Activated CD4-positive, alpha-beta T cell treated with anti-CD3 and anti-CD28 coated beads, Interleukin-2, amount 10 ng/mL, durations not matched to agents 7 days and 5 days (primary cell): ENCODE data around the gene FAM193B. TPM values are rescaled to one million over a fixed set of nuclear protein-coding genes. Genes with fewer than 3 reads are reported as not detected.
"Not testable (repeated sequence)": the region's sequence is repeated elsewhere in the genome, so short reads cannot be mapped to it uniquely, and the experiment has no call there.

Experiments
- CTCF ChIA-PET: fragments of 350-600 bp; sonication (Branson Sonifier 250); formaldehyde crosslinking; loops from one replicate; lab custom pipeline; 2021; ENCODE audit warnings: antibody characterized with exemption; lab: Charles Lee
- POLR2A ChIA-PET: fragments of 350-600 bp; sonication (Branson Sonifier 250); formaldehyde crosslinking; loops from one replicate; lab custom pipeline; 2021; ENCODE audit warnings: antibody characterized with exemption; lab: Charles Lee
- DNase-seq: peaks from one replicate; pipeline ENCODE4 v3.0.0-alpha.2; 2020
- H3K27ac Mint-ChIP-seq: one replicate; pipeline ENCODE4 v1.8.0; 2021; ENCODE audit warnings: mild to moderate bottlenecking, moderate library complexity, mixed read lengths
- H3K27me3 Mint-ChIP-seq: one replicate; pipeline ENCODE4 v1.8.0; 2021; ENCODE audit warnings: mixed read lengths
- H3K36me3 Mint-ChIP-seq: one replicate; pipeline ENCODE4 v1.8.0; 2021; ENCODE audit warnings: low read depth, mixed read lengths
- H3K4me1 Mint-ChIP-seq: one replicate; pipeline ENCODE4 v1.8.0; 2021; ENCODE audit warnings: mixed read lengths
- H3K4me3 Mint-ChIP-seq: one replicate; pipeline ENCODE4 v1.8.0; 2021; ENCODE audit warnings: mild to moderate bottlenecking, moderate library complexity, mixed read lengths
- H3K9me3 Mint-ChIP-seq: one replicate; pipeline ENCODE4 v1.8.0; 2021; ENCODE audit warnings: mixed read lengths
- total RNA-seq, 2 experiments: library from RNA; stranded (reverse); gene quantifications; one replicate each; pipeline ENCODE4 v1.2.3, GENCODE V29; 2021

Gene FAM193B
- total RNA-seq, 2 experiments from 2014 or later, result 102 to 120 TPM

DNA sequence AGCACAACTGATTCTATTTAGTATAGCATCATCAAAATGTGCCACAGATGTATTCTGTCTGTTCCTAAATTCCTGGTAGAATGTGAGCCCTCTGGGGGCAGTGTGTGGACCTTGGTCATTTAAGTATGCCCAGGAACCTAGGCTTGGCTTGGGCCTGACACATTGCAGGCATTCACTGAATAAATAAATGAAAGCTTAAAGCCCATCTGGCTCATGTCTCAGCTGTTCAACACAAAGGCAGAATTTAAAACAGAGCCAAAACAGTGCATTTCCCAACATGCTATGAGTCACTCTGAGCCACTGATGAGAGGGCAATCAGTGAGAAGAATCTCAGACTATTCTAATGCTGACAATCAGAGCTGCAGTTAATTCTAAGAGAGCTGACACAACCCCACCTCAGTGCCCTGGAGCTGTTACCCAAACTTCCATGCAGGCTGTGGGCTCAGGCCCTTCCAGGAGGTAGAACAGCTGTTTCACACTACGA lies 8.1 kb downstream of the FAM193B start:
- peaks cover 7% of the 10 kb centered on the region for H3K4me1 Mint-ChIP-seq
- H3K4me3 Mint-ChIP-seq, result no peak overlapping the region
- DNase-seq, result no peak
- no peaks in the 10 kb centered on the region for H3K27me3 Mint-ChIP-seq
- no peak overlapping the region for H3K27ac Mint-ChIP-seq
- H3K36me3 Mint-ChIP-seq, result peaks cover 11% of the 10 kb centered on the region
- ChIA-PET POLR2A (no interaction called here), CTCF (interaction anchor here (0.7 to 1.8 kb wide), 5 partner anchors 10 to 258 kb away, joined by 3 to 9 read pairs (median 4); partner anchors contain the start of gene B4GALT7)
- no peaks in the 10 kb centered on the region for H3K9me3 Mint-ChIP-seq

DNA sequence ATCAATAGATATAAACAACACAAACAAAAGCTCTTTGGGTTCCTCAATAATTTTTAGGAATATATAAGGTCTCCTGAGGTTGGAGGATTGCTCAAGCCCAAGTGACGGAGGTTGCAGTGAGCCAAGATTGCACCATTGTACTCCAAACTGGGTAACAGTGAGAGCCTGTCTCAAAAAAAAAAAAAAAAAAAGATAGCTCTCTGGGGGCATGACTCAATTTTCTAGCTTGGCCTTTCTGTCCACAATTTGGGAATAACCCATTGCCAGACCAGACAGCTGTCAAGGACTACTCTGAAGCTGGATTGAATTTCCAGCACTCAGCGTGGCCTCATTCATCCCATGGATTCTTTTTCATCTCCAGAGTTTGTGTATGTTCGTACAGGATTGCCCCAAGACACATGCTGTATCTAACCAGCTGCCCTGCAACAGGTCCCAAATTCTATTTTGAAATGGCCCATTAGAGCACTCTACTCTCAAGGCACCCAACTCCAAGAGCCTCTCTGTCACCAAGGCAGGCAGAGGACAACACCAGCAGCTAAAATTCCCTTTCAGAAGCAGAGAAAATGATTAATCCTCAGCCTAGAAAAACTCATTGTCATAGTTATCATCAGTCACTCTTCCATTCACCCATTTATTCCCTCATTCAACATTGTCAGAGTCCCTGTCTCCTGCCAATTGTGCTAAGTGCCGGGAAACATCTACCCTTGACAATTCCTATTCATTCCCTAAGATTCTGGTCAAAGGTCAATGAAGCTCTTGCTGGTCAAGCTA lies 8.7 kb downstream of the FAM193B start:
- DNase-seq, result no peak
- H3K9me3 Mint-ChIP-seq, result no peaks in the 10 kb centered on the region
- CTCF ChIA-PET, result interaction anchor here (0.6 to 1.8 kb wide), 7 partner anchors 9 to 1407 kb away, joined by 3 to 9 read pairs (median 3); partner anchors contain the start of gene B4GALT7
- peaks cover 4% of the 10 kb centered on the region for H3K4me1 Mint-ChIP-seq
- peaks cover 10% of the 10 kb centered on the region for H3K36me3 Mint-ChIP-seq
- H3K4me3 Mint-ChIP-seq, result no peak overlapping the region
- no peaks in the 10 kb centered on the region for H3K27me3 Mint-ChIP-seq
- no peak overlapping the region for H3K27ac Mint-ChIP-seq
- POLR2A ChIA-PET, result no interaction called here

DNA sequence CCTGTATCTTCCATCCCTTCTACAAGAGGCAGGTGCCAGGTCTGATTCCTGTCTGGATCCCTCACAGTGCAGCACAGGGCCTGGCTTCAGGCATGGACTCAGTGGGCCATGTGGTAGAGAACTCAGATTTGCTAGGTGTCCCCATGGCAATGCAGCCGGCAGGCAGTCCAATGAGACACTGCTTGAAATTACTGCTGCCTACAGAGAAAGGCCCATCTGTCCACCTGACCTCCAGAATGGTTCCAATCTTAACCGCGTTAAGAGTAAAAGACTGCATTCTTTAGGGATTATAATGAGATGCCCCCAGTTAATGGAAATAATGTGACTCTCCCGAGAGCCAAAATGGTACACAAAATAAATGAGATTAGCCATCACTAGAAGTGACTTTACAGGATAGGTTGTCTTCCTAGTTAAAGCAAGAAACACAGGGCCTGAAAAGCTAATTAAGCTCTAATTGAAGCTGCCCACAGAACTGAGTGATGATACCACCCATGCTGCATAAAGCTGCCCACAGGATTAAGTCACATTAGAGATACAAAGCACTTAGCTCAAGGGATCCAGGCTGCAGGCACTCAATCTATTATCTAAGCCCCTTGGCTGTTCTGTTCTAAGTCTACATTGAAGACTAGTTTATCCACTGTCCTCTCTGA lies 11.4 kb downstream of the FAM193B start:
- Mint-ChIP-seq H3K36me3 (peaks cover 3% of the 10 kb centered on the region), H3K27ac (peak overlapping the region; percentile 55), H3K4me1 (peaks cover 2% of the 10 kb centered on the region), H3K9me3 (no peaks in the 10 kb centered on the region), H3K27me3 (no peaks in the 10 kb centered on the region), H3K4me3 (no peak overlapping the region)
- CTCF ChIA-PET, result interaction anchor here (1.5 to 2.2 kb wide), 2 partner anchors 11 to 152 kb away, joined by 3 to 6 read pairs; no protein-coding TSS in a partner anchor
- POLR2A ChIA-PET, result no interaction called here
- no peak for DNase-seq

DNA sequence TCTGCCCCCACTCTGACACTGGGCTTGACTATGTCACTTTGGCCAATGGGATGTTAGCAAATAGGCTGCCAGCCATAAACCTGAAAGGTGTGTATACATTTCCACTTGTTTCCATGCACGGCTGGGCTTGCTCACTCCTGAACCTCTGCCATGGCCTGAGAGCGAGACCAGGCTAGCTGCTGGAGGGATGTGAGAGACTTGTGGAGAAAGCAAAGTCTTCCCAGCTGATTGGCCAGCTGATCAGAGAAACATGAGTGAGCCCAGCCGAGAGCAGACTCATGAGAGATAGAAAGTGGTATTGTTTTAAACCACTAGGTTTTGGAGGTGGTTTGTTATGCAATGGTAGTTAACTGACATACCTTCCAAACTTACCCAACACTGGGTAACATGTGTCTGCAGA lies 13.9 kb downstream of the FAM193B start:
- Mint-ChIP-seq H3K36me3 (peaks cover 11% of the 10 kb centered on the region), H3K27me3 (no peaks in the 10 kb centered on the region), H3K4me1 (peaks cover 2% of the 10 kb centered on the region), H3K27ac (no peak overlapping the region), H3K4me3 (no peak overlapping the region), H3K9me3 (no peaks in the 10 kb centered on the region)
- ChIA-PET CTCF (interaction anchor here (0.7 to 0.9 kb wide), 2 partner anchors 10 to 16 kb away, joined by 3 to 4 read pairs; no protein-coding TSS in a partner anchor), POLR2A (no interaction called here)
- no peak for DNase-seq

DNA sequence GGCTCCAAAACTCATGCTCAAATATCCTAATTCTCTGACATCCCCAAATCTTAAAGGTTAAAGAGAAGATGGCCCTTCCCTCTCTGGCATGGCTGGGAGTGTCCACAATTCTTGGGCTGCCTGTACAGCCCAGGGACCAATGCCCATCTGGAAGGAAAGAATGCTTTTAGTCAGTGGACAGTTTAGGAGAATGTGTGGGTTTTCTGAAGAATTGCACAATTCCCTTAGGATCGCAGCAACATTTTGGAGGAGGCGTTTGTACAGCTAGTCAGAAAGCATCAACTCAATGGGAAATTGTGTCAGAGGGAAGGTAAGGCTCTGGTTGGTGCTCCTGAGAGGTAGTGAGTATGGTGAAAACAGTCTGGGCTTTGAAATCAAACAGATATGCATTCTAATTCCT lies 15.0 kb downstream of the FAM193B start:
- Mint-ChIP-seq H3K27ac (no peak overlapping the region), H3K4me1 (peaks cover 2% of the 10 kb centered on the region), H3K36me3 (peaks cover 12% of the 10 kb centered on the region), H3K4me3 (no peak overlapping the region), H3K9me3 (no peaks in the 10 kb centered on the region), H3K27me3 (no peaks in the 10 kb centered on the region)
- no peak for DNase-seq
- POLR2A ChIA-PET, result no interaction called here
- CTCF ChIA-PET, result interaction anchor here (0.9 kb wide), 1 partner anchor 15 kb away, joined by 4 read pairs; no protein-coding TSS in a partner anchor

DNA sequence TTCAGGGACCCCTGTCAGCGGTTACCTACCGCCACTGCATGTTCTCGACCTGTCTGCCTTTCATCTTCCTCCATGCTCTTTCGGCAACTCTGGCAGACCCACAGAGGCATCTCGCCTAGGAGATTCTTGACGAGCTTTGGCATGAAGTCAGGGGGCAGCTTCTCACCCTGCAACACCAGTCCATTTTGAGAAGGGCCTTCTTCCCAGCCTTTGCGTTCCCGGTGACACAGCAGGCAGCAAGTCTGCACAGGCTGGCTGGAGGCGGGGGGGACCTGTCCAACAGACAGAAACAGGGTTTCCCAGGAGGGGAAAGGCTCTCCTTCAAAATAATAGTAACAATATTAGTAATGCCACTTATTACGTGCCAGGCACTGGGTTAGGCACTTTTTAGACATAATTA lies 15.5 kb downstream of the FAM193B start:
- Mint-ChIP-seq H3K4me3 (no peak overlapping the region), H3K4me1 (peaks cover 2% of the 10 kb centered on the region), H3K9me3 (no peaks in the 10 kb centered on the region), H3K36me3 (peaks cover 13% of the 10 kb centered on the region), H3K27me3 (no peaks in the 10 kb centered on the region), H3K27ac (no peak overlapping the region)
- POLR2A ChIA-PET, result no interaction called here
- DNase-seq, result no peak
- CTCF ChIA-PET, result interaction anchor here (1.2 kb wide), 1 partner anchor 137 kb away, joined by 3 read pairs; no protein-coding TSS in a partner anchor

DNA sequence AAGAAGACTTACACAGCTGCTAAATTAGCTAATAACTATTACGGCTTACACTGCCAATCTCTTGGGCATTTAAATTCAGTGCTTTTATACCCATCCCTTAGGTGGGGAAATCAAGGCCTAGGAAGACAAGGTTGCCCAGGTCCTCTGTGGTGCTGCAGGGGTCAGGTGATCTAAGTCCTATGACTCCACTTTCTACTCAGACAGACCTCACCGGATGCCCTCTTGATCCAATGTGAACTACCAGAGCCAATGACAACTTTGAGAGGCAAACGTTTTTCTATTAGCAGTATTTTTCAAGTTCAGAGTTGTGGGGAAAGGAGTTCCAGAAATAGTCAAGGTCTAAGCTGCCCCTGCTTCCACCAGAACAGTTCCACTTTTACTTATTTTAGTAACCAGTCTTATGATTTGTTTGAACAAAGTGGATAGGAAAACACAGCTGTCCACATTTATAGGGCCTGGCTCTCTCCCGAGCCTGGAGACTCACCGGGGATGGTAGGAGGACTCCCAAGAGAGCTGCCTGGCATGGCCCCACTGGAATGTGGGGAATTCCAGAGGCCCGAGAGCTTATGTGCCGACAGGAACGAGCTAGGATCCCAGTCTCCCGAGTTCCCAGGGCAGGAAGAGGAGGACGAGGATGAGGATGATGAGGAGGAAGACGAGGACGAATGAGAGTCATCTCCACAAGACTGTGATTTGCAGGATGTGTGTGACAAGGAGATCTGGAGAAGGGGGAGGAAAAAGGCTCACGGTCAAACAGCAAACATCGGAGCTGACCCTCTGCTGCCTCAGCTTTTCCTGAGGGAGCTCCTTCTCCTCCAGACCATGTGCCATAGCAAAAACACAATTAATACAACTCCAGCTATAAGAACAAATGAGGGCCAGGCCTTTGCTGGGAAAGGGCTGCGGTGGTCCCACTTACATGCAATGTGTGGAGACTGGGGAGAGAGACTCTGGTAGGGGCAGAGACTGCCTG lies 16.7 kb downstream of the FAM193B start:
- Mint-ChIP-seq H3K4me1 (peaks cover 2% of the 10 kb centered on the region), H3K27ac (no peak overlapping the region), H3K9me3 (no peaks in the 10 kb centered on the region), H3K36me3 (peaks cover 19% of the 10 kb centered on the region), H3K4me3 (no peak overlapping the region), H3K27me3 (no peaks in the 10 kb centered on the region)
- POLR2A ChIA-PET, result no interaction called here
- CTCF ChIA-PET, result interaction anchor here (0.8 to 1.9 kb wide), 5 partner anchors 8 to 136 kb away, joined by 3 to 9 read pairs (median 3); no protein-coding TSS in a partner anchor
- DNase-seq, result no peak

DNA sequence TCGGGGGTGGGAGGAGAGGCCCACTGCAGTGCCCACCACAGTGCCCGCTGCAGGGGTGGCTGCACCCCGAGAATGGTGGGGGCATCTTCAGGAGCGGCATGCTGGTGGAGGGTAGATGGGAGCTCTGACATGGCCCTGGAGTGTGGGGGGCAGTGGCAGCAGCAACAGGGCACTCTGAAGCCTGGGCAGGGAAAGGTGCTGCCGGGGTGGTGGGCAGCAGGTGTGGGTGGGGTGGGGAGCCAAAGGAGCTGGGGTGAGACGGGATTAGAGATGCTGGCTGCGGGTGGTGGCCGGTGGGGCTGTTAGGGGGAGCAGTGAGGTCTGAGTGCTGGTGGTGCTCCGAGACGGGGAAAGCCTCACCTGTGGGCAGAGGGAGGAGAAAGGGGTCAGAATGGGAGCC lies 18.0 kb downstream of the FAM193B start:
- H3K9me3 Mint-ChIP-seq, result no peaks in the 10 kb centered on the region
- no peaks in the 10 kb centered on the region for H3K4me1 Mint-ChIP-seq
- POLR2A ChIA-PET, result no interaction called here
- no peak overlapping the region for H3K27ac Mint-ChIP-seq
- peaks cover 22% of the 10 kb centered on the region for H3K36me3 Mint-ChIP-seq
- DNase-seq, result no peak
- no peak overlapping the region for H3K4me3 Mint-ChIP-seq
- no peaks in the 10 kb centered on the region for H3K27me3 Mint-ChIP-seq
- CTCF ChIA-PET, result interaction anchor here (1.9 kb wide), 1 partner anchor 9 kb away, joined by 9 read pairs; no protein-coding TSS in a partner anchor

DNA sequence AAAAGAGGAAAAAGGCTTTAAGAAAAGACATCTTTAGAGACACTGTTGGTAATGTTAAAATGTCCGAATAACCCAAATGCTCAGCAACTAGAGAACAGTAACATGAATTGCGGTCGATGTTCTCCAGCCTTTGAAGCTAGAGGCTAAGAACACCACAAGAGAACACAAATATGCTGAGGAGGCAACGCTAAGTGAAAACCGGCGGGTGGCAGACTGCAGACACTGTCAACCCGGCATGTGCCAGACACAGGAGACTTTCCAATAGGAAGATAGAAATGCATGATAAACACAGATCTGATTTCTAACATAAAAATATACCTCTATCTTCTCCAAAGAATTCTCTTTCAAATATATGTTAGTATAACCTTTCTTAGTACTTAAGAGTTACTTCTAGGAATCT lies 19.2 kb downstream of the FAM193B start:
- Mint-ChIP-seq H3K36me3 (peaks cover 25% of the 10 kb centered on the region), H3K27me3 (no peaks in the 10 kb centered on the region), H3K9me3 (no peaks in the 10 kb centered on the region), H3K4me1 (no peaks in the 10 kb centered on the region), H3K27ac (no peak overlapping the region), H3K4me3 (no peak overlapping the region)
- DNase-seq, result no peak
- CTCF ChIA-PET, result interaction anchor here (1.5 kb wide), 1 partner anchor 10 kb away, joined by 3 read pairs; no protein-coding TSS in a partner anchor
- POLR2A ChIA-PET, result no interaction called here

DNA sequence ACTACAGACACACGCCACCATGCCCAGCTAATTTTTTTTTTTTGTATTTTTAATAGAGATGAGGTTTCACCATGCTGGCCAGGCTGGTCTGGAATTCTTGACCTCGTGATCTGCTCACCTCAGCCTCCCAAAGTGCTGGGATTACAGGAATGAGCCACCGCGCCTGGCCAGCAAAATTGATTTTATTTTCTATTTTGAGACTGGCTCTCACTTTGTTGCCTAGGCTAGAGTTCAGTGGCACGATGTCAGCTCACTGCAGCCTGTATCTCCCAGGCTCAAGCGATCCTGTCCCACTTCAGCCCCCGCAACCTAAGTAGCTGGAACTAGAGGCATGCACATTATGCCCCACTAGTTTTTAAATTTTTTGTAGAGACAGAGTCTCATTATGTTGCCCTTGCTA lies 19.9 kb downstream of the FAM193B start:
- H3K27ac Mint-ChIP-seq, POLR2A ChIA-PET, DNase-seq, H3K4me3 Mint-ChIP-seq, H3K4me1 Mint-ChIP-seq, H3K9me3 Mint-ChIP-seq, H3K27me3 Mint-ChIP-seq: not testable (repeated sequence)
- peaks cover 25% of the 10 kb centered on the region for H3K36me3 Mint-ChIP-seq
- CTCF ChIA-PET, result interaction anchor here (1.4 to 1.5 kb wide), 2 partner anchors 9 to 130 kb away, joined by 3 read pairs; no protein-coding TSS in a partner anchor

DNA sequence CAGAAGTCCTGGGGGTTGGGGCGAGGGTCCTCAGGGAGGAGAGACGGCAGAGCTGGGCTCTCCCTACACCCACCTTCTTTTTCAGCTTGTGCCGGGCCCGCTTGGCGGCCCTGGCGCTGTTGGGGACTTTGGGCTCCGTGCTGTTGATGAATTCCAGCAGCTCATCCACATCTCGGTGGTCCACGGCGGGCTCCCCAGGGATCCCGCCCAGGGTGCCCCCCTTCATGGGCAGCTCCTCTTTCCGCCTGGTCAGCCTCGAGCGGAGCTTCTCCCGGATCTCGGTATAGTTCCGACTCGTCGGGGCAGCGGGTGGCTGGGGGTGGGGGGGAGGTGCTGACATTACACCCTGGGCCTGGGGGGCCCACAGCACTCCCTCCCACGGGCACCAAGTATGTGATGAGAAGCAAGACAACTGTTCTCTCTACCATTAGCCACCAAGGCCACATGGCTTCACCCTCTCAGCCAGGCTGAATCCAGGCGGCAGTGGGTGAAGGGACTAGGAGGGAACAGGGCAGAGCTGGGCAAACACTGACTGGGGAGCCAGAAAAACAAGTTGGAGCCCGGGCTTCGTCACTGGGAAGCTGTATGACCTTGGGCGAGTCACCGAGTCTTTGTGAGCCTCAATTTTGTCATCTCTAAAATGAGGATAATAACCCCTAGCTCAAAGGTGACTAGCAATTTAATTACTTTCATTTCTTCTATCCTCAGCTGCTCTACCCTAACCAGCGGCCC lies 23.0 kb downstream of the FAM193B start:
- DNase-seq, result no peak
- no peaks in the 10 kb centered on the region for H3K9me3 Mint-ChIP-seq
- no peaks in the 10 kb centered on the region for H3K4me1 Mint-ChIP-seq
- H3K36me3 Mint-ChIP-seq, result peaks cover 19% of the 10 kb centered on the region
- no peak overlapping the region for H3K27ac Mint-ChIP-seq
- ChIA-PET POLR2A (no interaction called here), CTCF (interaction anchor here (1.1 to 1.6 kb wide), 3 partner anchors 9 to 15 kb away, joined by 3 to 6 read pairs (median 4); partner anchors contain the start of gene DDX41)
- no peak overlapping the region for H3K4me3 Mint-ChIP-seq
- H3K27me3 Mint-ChIP-seq, result no peaks in the 10 kb centered on the region
